K562 (cell line): ENCODE measurements around the gene TECPR2. TPM values are rescaled to one million over a fixed set of nuclear protein-coding genes. Genes with fewer than 3 reads are reported as not detected.

Source experiments
- CC2D1A ChIP-seq: fragments of 450-650 bp; IDR thresholded peaks from 2 replicates; pipeline ENCODE4 v1.6.1; 2017; ENCODE audit warnings: mild to moderate bottlenecking
- CSDE1 ChIP-seq, 2 experiments: fragments of 450-650 bp; IDR thresholded peaks; 2 replicates each; pipeline ENCODE4 v1.6.1; 2016; ENCODE audit warnings: mild to moderate bottlenecking in 1 of 2
- HOXB6 ChIP-seq: fragments of 250-450 bp; sonication (Bioruptor Pico); IDR thresholded peaks from 2 replicates; pipeline ENCODE4 v1.5.1; 2022; ENCODE audit warnings: mild to moderate bottlenecking, borderline replicate concordance
- NBN ChIP-seq: fragments of 450-650 bp; IDR thresholded peaks from 2 replicates; pipeline ENCODE4 v1.6.1; 2016; ENCODE audit warnings: low read depth, mild to moderate bottlenecking
- NFATC3 ChIP-seq: fragments of 450-650 bp; IDR thresholded peaks from 2 replicates; pipeline ENCODE4 v1.6.1; 2017; ENCODE audit warnings: mild to moderate bottlenecking
- OTX1 ChIP-seq: fragments of 450-650 bp; formaldehyde crosslinking; IDR thresholded peaks from 2 replicates; pipeline ENCODE4 v1.4.0; 2022; ENCODE audit warnings: mild to moderate bottlenecking
- SAFB2 ChIP-seq: fragments of 200-400 bp; formaldehyde crosslinking; IDR thresholded peaks from 2 replicates; pipeline ENCODE4 v1.6.1; 2018; ENCODE audit warnings: borderline replicate concordance, low read length, low read depth, moderate library complexity; ENCODE audit not compliant: severe bottlenecking
- TOE1 ChIP-seq, 2 experiments: fragments of 450-650 bp in 1 of 2; sonication (generic) in 1 of 2; formaldehyde crosslinking in 1 of 2; IDR thresholded peaks; 2 replicates each; pipeline versions ENCODE4 v1.7.1 to v1.8.0; 2016 to 2022; ENCODE audit warnings: borderline replicate concordance in 2 of 2, mild to moderate bottlenecking in 2 of 2, antibody characterized with exemption in 1 of 2, inconsistent platforms in 1 of 2, low read depth in 1 of 2, missing genetic modification reagents in 1 of 2, moderate library complexity in 1 of 2
- ZBTB7A ChIP-seq: IDR thresholded peaks from 2 replicates; pipeline ENCODE4 v1.6.1; 2011; ENCODE audit warnings: low read depth, mild to moderate bottlenecking, low read length, moderate library complexity, borderline replicate concordance; ENCODE audit not compliant: control insufficient read depth
- ZC3H11A ChIP-seq: IDR thresholded peaks from 2 replicates; pipeline ENCODE4 v1.6.1; 2012; ENCODE audit warnings: low read depth, low read length, improper control_type of control experiment
- polyA plus RNA-seq, 8 experiments: library from polyadenylated mRNA; depleted of rRNA in 4 of 8; stranded (reverse) in 5 of 8; unstranded in 3 of 8; fragments of >200 nt; fragmentation: Nextera tagmentation in 2 of 8; fragmentation: Illumina TruSeq in 1 of 8; extraction: Ambion mirVana in 2 of 8; extraction: Trizol in 1 of 8; gene quantifications; 2 replicates each; pipeline versions ENCODE4 v1.2.1 to v1.2.3, GENCODE V29; 2011 to 2014; ENCODE audit warnings: inconsistent platforms in 1 of 8, missing spikeins in 1 of 8
- total RNA-seq, 7 experiments: library from RNA; depleted of rRNA in 6 of 7; stranded (reverse); fragments of >200 nt in 6 of 7; fragmentation: Illumina TruSeq in 2 of 7; extraction: Trizol in 2 of 7; gene quantifications; 2 replicates each; pipeline versions ENCODE4 v1.2.1 to v1.2.3, GENCODE V29; 2011 to 2021; ENCODE audit warnings: low replicate concordance in 1 of 7
- TF ChIP-seq, protein P1 (sequence below), 2 experiments: fragments of 450-650 bp in 1 of 2; IDR thresholded peaks; 2 replicates each; pipeline ENCODE4 v1.6.1; 2011 to 2017; ENCODE audit warnings: low read depth in 2 of 2, antibody characterized with exemption in 1 of 2, borderline replicate concordance in 1 of 2, low read length in 1 of 2, mild to moderate bottlenecking in 1 of 2, mixed read lengths in 1 of 2; ENCODE audit not compliant: control insufficient read depth in 1 of 2
- TF ChIP-seq, protein P2 (sequence below): sonication (generic); formaldehyde crosslinking; IDR thresholded peaks from 2 replicates; pipeline ENCODE4 v1.8.1; 2023; ENCODE audit warnings: mild to moderate bottlenecking, missing genetic modification reagents
- TF ChIP-seq, protein P3 (sequence below): IDR thresholded peaks from 3 replicates; pipeline ENCODE4 v1.6.1; 2011; ENCODE audit warnings: borderline replicate concordance, mild to moderate bottlenecking, moderate library complexity; ENCODE audit not compliant: insufficient read length; ENCODE audit errors: extremely low read depth
- TF ChIP-seq, protein P4 (sequence below): fragments of 450-650 bp; IDR thresholded peaks from 2 replicates; pipeline ENCODE4 v1.6.1; 2016; ENCODE audit warnings: borderline replicate concordance

Gene TECPR2
- total and polyA plus RNA-seq, 9 of the 15 experiments (the other 6 are each of a cell fraction or from before 2014, with no cell fraction given) = 0.04 to 3.0 (median 0.83) TPM

DNA sequence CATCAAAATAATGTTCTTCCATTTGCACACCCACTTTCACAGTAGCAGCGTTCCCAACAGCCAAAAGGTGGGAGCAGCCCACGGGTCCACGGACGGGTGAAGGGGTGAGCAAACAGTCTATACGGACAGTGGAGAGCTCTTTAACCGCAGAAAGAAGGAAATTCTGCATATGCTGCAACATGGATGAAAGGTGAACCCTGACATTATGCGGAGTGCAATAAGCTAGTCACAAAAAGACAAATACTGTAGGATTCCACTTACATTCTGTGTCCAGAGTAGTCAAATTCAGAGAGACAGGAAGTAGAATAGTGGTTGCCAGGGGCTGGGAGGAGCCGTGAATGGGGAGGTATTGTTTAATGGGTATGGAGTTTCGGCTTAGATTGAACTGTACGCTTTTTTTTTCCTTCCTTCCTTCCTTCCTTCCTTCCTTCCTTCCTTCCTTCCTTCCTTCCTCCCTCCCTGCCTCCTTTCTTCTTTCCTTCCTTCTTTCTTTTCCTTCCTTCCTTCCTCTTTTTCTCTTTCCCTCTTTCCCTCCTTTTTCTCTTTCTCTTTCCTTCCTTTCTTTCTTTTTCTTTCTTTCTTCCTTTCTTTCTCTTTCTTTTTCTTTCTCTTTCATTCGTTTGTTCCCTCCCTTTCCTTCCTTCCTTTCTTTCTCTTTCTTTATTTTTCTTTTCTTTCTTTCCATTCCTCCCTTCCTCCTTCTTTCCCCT, 162.6 kb downstream of the TECPR2 start (continued):
- TF ChIP-seq, protein P1, sequence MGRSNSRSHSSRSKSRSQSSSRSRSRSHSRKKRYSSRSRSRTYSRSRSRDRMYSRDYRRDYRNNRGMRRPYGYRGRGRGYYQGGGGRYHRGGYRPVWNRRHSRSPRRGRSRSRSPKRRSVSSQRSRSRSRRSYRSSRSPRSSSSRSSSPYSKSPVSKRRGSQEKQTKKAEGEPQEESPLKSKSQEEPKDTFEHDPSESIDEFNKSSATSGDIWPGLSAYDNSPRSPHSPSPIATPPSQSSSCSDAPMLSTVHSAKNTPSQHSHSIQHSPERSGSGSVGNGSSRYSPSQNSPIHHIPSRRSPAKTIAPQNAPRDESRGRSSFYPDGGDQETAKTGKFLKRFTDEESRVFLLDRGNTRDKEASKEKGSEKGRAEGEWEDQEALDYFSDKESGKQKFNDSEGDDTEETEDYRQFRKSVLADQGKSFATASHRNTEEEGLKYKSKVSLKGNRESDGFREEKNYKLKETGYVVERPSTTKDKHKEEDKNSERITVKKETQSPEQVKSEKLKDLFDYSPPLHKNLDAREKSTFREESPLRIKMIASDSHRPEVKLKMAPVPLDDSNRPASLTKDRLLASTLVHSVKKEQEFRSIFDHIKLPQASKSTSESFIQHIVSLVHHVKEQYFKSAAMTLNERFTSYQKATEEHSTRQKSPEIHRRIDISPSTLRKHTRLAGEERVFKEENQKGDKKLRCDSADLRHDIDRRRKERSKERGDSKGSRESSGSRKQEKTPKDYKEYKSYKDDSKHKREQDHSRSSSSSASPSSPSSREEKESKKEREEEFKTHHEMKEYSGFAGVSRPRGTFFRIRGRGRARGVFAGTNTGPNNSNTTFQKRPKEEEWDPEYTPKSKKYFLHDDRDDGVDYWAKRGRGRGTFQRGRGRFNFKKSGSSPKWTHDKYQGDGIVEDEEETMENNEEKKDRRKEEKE (IDR thresholded peaks at IDR 0.05; ENCODE audit: borderline replicate concordance in 1 of 2, control insufficient read depth in 1 of 2, low read depth in 2 of 2, low read length in 1 of 2) = peak in 1 of 2 experiments; percentile 51; a peak in 2 of 4 replicates
- TF ChIP-seq CSDE1 (IDR thresholded peaks at IDR 0.05) (peak in 1 of 2 experiments; percentile 23; a peak in 1 of 4 replicates), HOXB6 (no peak), OTX1 (CRISPR knock-in tag) (peak; percentile 64; the same call in 1 of the 2 replicates), NFATC3 (peak; percentile 68; the same call in 1 of the 2 replicates), ZBTB7A (no peak), NBN (peak; percentile 75), ZC3H11A (no peak), SAFB2 (no peak), TOE1 (IDR thresholded peaks at IDR 0.05; ENCODE audit: borderline replicate concordance) (peak; percentile 65), TOE1 (CRISPR knock-in tag; IDR thresholded peaks at IDR 0.05; ENCODE audit: borderline replicate concordance, low read depth) (no peak), CC2D1A (peak; percentile 51; the same call in 1 of the 2 replicates)
- TF ChIP-seq, protein P2, sequence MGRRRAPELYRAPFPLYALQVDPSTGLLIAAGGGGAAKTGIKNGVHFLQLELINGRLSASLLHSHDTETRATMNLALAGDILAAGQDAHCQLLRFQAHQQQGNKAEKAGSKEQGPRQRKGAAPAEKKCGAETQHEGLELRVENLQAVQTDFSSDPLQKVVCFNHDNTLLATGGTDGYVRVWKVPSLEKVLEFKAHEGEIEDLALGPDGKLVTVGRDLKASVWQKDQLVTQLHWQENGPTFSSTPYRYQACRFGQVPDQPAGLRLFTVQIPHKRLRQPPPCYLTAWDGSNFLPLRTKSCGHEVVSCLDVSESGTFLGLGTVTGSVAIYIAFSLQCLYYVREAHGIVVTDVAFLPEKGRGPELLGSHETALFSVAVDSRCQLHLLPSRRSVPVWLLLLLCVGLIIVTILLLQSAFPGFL = 0 out of 2 replicates have a peak, but pooled peaks have one; percentile 60
- TF ChIP-seq, protein P3, sequence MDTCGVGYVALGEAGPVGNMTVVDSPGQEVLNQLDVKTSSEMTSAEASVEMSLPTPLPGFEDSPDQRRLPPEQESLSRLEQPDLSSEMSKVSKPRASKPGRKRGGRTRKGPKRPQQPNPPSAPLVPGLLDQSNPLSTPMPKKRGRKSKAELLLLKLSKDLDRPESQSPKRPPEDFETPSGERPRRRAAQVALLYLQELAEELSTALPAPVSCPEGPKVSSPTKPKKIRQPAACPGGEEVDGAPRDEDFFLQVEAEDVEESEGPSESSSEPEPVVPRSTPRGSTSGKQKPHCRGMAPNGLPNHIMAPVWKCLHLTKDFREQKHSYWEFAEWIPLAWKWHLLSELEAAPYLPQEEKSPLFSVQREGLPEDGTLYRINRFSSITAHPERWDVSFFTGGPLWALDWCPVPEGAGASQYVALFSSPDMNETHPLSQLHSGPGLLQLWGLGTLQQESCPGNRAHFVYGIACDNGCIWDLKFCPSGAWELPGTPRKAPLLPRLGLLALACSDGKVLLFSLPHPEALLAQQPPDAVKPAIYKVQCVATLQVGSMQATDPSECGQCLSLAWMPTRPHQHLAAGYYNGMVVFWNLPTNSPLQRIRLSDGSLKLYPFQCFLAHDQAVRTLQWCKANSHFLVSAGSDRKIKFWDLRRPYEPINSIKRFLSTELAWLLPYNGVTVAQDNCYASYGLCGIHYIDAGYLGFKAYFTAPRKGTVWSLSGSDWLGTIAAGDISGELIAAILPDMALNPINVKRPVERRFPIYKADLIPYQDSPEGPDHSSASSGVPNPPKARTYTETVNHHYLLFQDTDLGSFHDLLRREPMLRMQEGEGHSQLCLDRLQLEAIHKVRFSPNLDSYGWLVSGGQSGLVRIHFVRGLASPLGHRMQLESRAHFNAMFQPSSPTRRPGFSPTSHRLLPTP = no peak
- TF ChIP-seq, protein P4, sequence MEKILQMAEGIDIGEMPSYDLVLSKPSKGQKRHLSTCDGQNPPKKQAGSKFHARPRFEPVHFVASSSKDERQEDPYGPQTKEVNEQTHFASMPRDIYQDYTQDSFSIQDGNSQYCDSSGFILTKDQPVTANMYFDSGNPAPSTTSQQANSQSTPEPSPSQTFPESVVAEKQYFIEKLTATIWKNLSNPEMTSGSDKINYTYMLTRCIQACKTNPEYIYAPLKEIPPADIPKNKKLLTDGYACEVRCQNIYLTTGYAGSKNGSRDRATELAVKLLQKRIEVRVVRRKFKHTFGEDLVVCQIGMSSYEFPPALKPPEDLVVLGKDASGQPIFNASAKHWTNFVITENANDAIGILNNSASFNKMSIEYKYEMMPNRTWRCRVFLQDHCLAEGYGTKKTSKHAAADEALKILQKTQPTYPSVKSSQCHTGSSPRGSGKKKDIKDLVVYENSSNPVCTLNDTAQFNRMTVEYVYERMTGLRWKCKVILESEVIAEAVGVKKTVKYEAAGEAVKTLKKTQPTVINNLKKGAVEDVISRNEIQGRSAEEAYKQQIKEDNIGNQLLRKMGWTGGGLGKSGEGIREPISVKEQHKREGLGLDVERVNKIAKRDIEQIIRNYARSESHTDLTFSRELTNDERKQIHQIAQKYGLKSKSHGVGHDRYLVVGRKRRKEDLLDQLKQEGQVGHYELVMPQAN = 0 out of 2 replicates have a peak, but pooled peaks have one; percentile 48
